ENCODE measurements around the gene UNC119.

UNC119 gene

DNA sequence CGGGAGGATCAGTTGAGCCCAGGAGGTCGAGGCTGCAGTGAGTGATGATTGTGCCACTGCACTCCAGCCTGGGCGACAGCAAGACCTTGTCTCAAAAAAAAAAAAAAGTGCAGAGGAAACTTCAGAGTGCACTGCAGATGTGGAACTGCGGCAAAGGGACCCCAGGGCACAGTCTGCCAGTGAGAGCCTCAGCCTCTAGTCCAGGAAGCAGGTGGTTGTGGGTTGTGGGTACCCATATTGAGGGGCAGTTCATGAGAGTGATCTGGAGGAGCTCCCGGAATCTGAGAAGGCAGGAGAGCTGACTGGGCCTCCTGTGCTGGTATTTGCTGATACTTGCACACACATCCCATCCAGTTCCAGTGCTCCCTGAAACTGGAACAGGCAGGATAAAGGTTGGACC lies 33.2 kb downstream of the UNC119 start:
- no peak for DNase-seq

DNA sequence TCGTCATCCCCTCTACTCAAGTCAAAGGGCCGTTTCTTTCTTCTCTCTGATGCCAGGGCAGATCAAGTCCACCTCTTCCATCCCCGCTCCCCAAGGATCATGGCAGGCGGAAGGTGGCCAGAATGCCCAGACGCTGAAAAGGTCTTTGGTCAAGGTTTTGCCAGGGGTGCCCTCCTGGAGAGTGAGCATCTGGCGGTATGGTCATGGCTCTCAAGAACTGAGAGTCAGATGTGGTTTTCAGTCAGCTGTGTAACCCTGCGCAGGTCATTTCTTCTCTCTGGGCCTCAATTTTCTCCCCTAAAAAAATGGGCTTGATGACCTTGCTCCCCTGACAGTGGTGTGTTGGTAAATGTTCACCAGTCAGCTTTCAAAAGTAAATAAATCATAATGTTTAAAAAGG lies 33.8 kb downstream of the UNC119 start:
- no peak for DNase-seq

DNA sequence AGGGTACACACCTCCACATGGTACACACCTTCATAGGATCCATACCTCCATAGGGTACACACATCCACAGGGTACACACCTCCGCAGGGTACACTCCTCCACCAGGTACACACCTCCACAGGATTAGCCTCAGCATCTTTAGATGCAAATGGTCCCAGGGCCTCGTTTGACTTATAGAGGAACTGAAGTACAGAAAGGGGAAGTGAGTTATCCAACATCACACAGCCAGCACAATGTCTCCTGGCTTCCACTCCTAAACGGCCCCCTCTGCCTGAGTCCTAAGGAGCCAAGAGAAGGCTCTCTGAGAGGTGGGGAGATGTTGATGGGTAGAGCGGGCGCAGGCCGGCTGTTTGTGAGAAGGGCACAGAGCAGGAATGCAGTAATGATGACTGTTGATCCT lies 34.3 kb downstream of the UNC119 start:
- no peak for DNase-seq

GRCh38 chr17:28515518-28515917 lies 36.9 kb downstream of the UNC119 start:
- DNase-seq, result no peak

- no peak for DNase-seq
These were observed 37.8 kb downstream of the UNC119 start for GRCh38 chr17:28514561-28515002.

GRCh38 chr17:28513476-28513875 lies 38.9 kb downstream of the UNC119 start:
- no peak for DNase-seq

DNA sequence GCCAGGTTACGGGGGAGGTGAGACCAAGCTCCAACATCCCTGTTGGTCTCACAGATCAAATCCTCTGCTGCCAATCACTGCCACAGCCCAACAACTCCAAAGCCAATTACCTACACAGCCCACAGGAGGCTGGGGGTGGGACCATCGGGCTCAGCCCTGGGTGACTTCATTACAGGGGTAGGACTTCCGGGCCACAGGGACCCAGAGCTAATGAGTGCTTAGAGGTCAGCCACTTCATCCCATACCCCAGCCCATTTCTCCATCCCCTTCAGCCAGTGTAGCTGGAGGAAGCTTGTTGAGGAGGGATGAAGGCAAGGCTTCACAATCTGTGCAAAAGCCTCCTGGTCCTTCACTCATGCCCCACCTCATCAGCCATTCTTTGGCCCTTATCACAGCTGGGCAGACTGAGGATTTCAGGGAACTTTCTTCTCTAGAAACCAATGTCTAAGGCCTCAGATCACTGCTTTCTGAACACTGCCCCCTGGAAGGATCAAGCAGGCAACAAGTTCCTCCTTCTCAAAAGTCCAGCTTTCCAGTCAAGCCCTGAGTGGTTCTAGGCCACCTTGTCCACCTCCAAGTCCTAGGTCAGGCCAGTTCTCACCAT lies 40.5 kb downstream of the UNC119 start:
- no peak for DNase-seq

GRCh38 chr17:28509789-28510188 lies 42.6 kb downstream of the UNC119 start:
- DNase-seq, result no peak

GRCh38 chr17:28508211-28508724 lies 44.2 kb downstream of the UNC119 start:
- DNase-seq, result no peak

- DNase-seq, result no peak
These were observed 44.7 kb downstream of the UNC119 start for GRCh38 chr17:28507567-28508203.

GRCh38 chr17:28506763-28507487 lies 45.5 kb downstream of the UNC119 start:
- DNase-seq, result no peak

DNA sequence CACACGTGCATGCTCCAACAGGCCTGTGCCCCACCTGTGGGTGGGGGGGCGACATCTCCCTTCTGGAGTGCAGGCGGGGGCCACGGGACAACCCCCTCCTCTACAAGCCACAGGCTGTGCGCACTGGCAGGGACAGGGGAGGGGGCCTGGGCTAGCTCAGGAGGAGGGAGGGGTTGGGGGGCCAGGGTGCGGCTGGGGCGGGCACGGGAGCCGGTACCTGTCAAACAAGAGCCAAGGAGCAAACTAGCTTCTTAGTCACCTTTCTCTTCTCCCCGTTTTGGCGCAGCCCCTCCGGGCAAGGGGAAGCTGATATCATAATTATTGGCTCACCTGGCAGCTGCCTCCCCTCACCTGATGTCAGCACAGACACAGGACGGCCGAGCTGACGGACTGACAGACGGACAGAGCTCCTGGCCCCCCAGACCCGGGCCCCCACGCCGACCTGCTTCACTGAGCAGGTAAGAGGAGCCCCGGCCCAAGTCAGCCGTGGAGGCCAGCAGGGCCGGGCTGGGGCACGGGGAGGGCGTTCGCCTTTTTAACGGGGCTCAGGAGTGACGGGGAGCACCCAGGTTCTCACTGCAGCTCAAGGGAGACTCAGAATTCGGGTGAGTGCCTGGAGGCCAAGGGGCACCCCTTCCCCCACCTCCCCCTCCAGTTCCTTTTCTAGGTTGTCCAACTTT lies 46.3 kb downstream of the UNC119 start, which contains the start of gene FOXN1:
TSS of gene FOXN1 (plus strand) at position 363 of the 680 bp plus-strand sequence. CDS start 17,622 bp downstream, outside the sequence.
- DNase-seq, result no peak

DNA sequence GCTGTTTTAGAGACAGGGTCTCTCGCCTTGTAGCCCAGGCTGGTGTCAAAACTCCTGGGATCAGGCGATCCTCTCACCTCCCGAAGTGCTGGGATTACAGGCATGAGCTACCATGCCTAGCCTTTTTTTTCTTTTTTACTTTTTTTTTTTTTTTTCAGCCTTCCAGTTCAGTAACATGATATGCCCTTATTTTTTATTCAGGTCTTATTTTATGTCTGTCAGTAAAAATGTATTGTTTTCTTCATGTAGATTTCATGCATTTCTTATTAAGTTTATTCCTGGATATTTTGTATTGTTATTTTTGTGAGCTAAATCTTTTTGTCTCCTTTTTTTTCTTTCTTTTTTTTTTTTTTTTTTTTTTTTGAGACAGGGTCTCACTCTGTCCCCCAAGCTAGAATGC lies 49.0 kb downstream of the UNC119 start:
- no peak for DNase-seq

DNA sequence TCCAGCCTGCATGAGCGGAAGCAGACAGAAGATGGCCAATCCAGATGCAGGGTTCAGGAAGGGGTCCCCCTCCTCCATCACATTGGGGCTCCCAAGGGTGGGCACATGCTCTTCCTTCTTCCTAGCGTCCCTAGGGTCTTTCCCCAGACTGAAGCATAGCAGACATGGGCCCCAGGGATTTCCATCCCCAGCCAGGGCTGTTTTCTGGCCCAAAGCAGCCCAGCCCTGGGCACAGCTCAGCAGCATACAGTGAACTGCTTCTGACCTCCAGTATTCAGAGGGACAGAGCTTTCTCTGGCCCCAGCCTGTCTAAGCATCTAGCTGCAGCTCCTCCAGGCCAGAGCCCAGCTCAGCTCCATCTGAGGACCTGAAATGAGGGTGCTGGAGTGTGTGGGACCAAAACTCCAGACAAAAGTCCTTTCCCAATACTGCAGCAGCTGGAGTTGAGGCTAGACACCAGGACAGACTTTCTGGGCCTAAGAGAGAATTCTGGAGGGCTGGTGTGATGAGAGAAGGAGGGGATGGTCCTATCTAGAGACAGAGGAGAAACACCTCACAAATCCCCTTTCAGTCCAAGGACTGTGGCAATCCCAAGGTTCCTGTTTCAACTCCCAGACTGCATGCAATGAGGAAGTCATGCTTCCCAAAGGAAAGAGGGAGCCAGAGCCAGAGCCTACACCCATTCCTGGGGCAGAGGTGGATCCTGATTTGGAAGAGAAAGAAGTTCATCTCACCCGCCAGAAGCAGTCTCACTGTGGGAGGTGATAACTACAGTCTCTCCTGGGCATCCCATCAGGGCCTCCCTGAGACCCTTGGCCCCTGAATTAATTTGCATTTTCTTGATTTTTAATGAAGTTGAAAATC lies 50.8 kb downstream of the UNC119 start:
- no peak for DNase-seq

DNA sequence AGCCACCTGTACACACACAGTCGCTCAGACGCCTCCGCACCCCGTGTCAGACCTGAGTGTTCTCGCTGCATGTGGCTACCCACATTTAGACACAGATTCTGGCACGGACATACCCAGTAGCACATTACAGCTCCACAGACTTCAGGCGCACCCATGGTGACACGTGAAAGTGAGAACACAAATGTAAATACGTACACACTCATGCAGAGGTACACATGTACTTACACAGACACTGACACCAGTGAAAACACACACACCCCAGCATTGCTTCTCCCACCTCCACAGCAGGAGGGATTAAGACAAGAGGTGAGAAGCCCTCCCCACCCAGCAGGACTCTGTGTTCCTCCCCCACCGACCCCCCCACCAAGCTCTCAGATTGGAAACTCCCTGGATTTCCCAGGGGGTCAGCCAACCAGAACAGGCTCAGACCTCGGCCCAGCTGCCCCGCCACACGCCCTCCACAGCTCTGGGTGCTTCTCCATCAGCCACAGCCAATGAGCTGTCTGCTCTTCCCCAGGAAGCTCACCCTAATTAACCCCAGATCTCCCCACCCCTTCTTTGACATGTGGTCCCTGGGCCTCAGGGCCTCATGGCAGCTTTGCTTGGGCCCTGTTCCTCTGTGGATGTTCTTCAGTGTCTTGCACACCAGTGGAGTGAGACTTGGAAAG lies 51.6 kb downstream of the UNC119 start:
- DNase-seq, result no peak

DNA sequence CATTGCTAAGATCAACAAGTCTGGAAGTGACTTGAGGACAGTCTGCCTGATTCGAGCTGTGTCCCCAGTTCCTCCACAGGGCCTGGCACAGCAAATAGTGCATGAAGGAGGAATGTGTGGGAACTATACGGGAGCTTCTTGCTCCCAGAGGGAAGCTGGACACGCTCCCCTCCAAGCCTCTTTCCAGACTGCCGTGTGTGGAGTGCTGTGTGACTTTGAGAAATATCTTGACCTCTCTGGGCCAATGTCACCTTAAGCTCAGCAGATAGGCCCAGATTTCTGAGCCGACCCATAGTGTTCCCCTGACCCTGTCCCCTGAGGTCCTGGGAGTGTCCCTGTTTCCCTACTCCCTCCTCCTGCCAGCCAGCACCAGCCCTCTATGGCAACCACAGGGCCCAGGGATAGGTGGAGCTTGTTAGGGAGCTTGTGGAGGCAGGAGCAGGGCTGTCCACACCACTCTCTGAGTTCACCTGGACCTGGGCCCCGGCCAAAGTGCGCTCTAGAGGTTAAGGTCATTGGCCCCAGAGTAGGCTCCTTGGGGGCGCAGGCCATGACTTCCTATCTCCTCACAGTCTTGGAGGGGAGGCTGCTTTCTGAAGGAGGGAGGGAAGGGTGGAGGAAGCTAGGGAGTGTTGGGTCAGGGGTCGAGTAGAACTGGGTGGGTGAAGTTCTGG lies 52.6 kb downstream of the UNC119 start:
- no peak for DNase-seq

DNA sequence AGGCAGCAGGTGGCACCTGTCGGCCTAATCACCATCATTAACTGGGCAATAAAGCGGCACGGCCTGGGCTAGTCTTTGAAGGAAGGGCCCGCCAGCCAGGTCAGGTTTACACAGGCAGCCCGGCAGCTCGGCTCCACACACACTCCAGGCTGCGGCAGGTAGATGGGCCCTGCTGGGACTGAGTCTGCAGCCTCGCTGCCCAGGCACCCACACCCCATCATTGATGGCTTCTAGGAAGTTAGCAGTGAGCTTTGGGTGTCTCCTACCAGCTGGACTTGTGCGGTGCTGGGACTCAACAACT lies 53.1 kb downstream of the UNC119 start:
- peak; percentile 24 for DNase-seq

- DNase-seq, result no peak
These were observed 53.6 kb downstream of the UNC119 start for GRCh38 chr17:28498652-28499363.

DNA sequence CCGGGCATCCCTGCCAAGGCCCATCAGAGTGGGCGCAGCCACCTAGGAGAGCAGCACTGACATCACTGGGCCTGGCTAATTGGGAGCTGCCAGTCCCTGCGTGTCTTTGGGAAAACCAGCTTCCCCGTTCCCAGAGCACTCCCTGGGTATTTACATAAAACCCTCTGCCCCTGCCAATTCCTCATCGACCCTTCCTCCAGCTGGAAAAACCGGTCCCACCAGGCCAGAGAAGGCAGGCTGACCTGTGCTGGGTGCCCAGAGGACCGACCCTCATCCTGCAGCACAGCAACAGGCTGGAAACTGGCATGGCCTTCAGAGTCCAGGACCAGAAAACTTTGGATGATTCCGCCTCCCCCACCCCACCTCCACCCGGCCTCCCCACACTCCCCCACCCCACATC lies 54.5 kb downstream of the UNC119 start:
- DNase-seq, result peak; percentile 47
